Measurements from ENCODE around the gene RPS6KB2. TPM values are rescaled to one million over a fixed set of nuclear protein-coding genes. Genes with fewer than 3 reads are reported as not detected.

Gene RPS6KB2
- total and polyA plus RNA-seq, 2 experiments from 2014 or later, result 29.5 to 41.3 TPM

GRCh38 chr11:67435031-67435726 is 6.9 kb downstream of the RPS6KB2 start:
- Histone ChIP-seq H4K20me1 (replicated peaks; ENCODE audit: insufficient read depth) (no peaks in the 10 kb centered on the region), H3F3A (replicated peaks; ENCODE audit: low read depth) (0 out of 2 replicates have a peak, but pooled peaks cover 12% of the 10 kb centered on the region), H3K9me2 (ENCODE audit: insufficient read depth) (no peaks in the 10 kb centered on the region), H3K27me3 (ENCODE audit: insufficient read depth) (no peaks in the 10 kb centered on the region), H3K36me3 (ENCODE audit: insufficient read depth) (0 out of 2 replicates have a peak, but pooled peaks cover 3% of the 10 kb centered on the region), H2AFZ (no peak overlapping the region), H3K4me1 (ENCODE audit: insufficient read depth) (peaks cover 14% of the 10 kb centered on the region), H3K4me3 (no peak overlapping the region), H3K4me2 (no peak overlapping the region), H3K27ac (ENCODE audit: low read depth) (peak overlapping the region; percentile 88; the same call in 1 of the 2 replicates), H3K79me2 (replicated peaks; ENCODE audit: insufficient read depth) (no peaks in the 10 kb centered on the region)
- no peak for ATAC-seq
- H3K36me3 Mint-ChIP-seq (ENCODE audit: low read depth), result peaks cover 34% of the 10 kb centered on the region
- DNase-seq (ENCODE audit: low spot score), result no peak
- peaks cover 23% of the 10 kb centered on the region for H3K4me1 Mint-ChIP-seq
- H3K4me3 Mint-ChIP-seq, result no peak overlapping the region; the same call in 2 of the 3 replicates
- H3K9me3 Mint-ChIP-seq, result no peaks in the 10 kb centered on the region; the same call in 2 of the 3 replicates
- no peak for TF ChIP-seq EZH2phosphoT487 (IDR thresholded peaks at IDR 0.05; ENCODE audit: unreplicated experiment)
- no peak for TF ChIP-seq ZNF114 (CRISPR knock-in tag; IDR thresholded peaks at IDR 0.05)
- TF ChIP-seq STAT1 (IDR thresholded peaks at IDR 0.05; ENCODE audit: unreplicated experiment), result no peak
- TF ChIP-seq POLR2AphosphoS5 (IDR thresholded peaks at IDR 0.05; ENCODE audit: low read depth), result no peak
- peak overlapping the region; percentile 90 for H3K27ac Mint-ChIP-seq
- H3K27me3 Mint-ChIP-seq (ENCODE audit: insufficient read depth, low read depth, poor library complexity), result peaks cover 10% of the 10 kb centered on the region

DNA sequence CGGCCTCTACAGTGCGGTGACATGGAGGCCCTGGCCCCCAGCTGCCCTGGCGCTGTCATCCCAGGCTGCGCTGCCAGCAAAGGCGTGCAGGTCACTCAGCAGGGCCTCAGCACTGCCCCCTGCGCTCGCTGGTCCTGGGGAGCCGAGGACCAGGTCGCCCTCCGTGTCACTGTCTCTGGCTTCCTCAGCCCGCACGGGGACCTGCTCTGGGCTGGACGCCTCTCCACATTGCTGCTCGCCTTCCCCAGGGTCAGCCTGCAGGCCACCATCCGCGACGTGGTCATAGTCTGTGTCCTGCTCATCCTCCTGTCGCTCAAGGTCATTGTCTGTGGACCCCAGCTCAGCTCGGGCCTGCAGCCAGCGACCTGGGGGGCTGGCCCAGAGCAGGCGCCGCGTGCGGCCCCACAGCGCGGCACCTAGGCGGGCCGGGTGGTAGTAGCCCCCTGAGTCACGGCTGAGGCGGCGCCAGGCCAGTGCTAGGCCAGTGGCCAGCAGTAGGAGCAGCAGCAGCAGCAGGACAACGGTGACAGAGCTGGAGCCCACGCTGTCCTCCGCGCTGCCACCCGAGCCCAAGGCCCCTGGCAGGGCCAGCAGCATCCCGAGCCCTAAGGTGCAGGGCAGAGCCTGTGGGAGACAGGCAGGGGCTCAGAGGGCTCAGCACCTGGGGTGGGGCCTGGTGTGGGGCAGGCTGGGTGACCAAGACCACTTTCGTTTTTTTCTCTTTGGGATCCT is 7.6 kb downstream of the RPS6KB2 start:
- H3F3A ChIP-seq (replicated peaks; ENCODE audit: low read depth), result 0 out of 2 replicates have a peak, but pooled peaks cover 12% of the 10 kb centered on the region
- Mint-ChIP-seq H3K4me3 (no peak overlapping the region), H3K9me3 (no peaks in the 10 kb centered on the region; the same call in 2 of the 3 replicates), H3K27ac (peak overlapping the region; percentile 94), H3K27me3 (ENCODE audit: insufficient read depth, low read depth, poor library complexity) (peaks cover 13% of the 10 kb centered on the region), H3K36me3 (ENCODE audit: low read depth) (peaks cover 33% of the 10 kb centered on the region), H3K4me1 (peaks cover 23% of the 10 kb centered on the region)
- H3K4me2 ChIP-seq, result peak overlapping the region; percentile 32; the same call in 1 of the 2 replicates
- ATAC-seq, result no peak; the same call in 2 of the 3 replicates
- H4K20me1 ChIP-seq (replicated peaks; ENCODE audit: insufficient read depth), result no peaks in the 10 kb centered on the region
- H3K4me1 ChIP-seq (ENCODE audit: insufficient read depth), result peaks cover 14% of the 10 kb centered on the region
- H3K79me2 ChIP-seq (replicated peaks; ENCODE audit: insufficient read depth), result no peaks in the 10 kb centered on the region
- no peak overlapping the region for H2AFZ ChIP-seq
- H3K27me3 ChIP-seq (ENCODE audit: insufficient read depth), result no peaks in the 10 kb centered on the region
- no peak for DNase-seq (ENCODE audit: low spot score)
- H3K9me2 ChIP-seq (ENCODE audit: insufficient read depth), result no peaks in the 10 kb centered on the region
- H3K27ac ChIP-seq (ENCODE audit: low read depth), result peak overlapping the region; percentile 88
- H3K36me3 ChIP-seq (ENCODE audit: insufficient read depth), result 0 out of 2 replicates have a peak, but pooled peaks cover 3% of the 10 kb centered on the region
- no peak overlapping the region for H3K4me3 ChIP-seq
- TF ChIP-seq ETS1 (IDR thresholded peaks at IDR 0.05) (no peak), ZNF331 (CRISPR knock-in tag; IDR thresholded peaks at IDR 0.05; ENCODE audit: low read depth) (no peak), JUNB (IDR thresholded peaks at IDR 0.05; ENCODE audit: unreplicated experiment) (no peak), EZH2 (IDR thresholded peaks at IDR 0.05; ENCODE audit: low read depth, unreplicated experiment) (no peak), ZNF114 (CRISPR knock-in tag; IDR thresholded peaks at IDR 0.05) (no peak), STAT1 (IDR thresholded peaks at IDR 0.05; ENCODE audit: unreplicated experiment) (no peak), EZH2phosphoT487 (IDR thresholded peaks at IDR 0.05; ENCODE audit: unreplicated experiment) (no peak), CTCF (conservative IDR thresholded peaks at IDR 0.05; ENCODE audit: low read depth in 2 of 2) (no peak), NANOG (IDR thresholded peaks at IDR 0.05; ENCODE audit: borderline replicate concordance) (no peak)
